NB4 (cell line): ENCODE measurements around the gene INHBB.

Source experiments
- MYC ChIP-seq: IDR thresholded peaks from 2 replicates; pipeline ENCODE4 v1.6.1; 2011; ENCODE audit warnings: low read depth, low read length
- POLR2A ChIP-seq: IDR thresholded peaks from 2 replicates; pipeline ENCODE4 v1.6.1; 2011; ENCODE audit warnings: mild to moderate bottlenecking; ENCODE audit not compliant: insufficient read length; ENCODE audit errors: extremely low read depth
- TF ChIP-seq, protein P1 (sequence below): IDR thresholded peaks from one replicate; pipeline ENCODE4 v1.5.1; 2012; ENCODE audit warnings: low read depth, low read length
- TF ChIP-seq, protein P2 (sequence below): IDR thresholded peaks from 2 replicates; pipeline ENCODE4 v1.6.1; 2011; ENCODE audit warnings: low read depth, low read length

DNA sequence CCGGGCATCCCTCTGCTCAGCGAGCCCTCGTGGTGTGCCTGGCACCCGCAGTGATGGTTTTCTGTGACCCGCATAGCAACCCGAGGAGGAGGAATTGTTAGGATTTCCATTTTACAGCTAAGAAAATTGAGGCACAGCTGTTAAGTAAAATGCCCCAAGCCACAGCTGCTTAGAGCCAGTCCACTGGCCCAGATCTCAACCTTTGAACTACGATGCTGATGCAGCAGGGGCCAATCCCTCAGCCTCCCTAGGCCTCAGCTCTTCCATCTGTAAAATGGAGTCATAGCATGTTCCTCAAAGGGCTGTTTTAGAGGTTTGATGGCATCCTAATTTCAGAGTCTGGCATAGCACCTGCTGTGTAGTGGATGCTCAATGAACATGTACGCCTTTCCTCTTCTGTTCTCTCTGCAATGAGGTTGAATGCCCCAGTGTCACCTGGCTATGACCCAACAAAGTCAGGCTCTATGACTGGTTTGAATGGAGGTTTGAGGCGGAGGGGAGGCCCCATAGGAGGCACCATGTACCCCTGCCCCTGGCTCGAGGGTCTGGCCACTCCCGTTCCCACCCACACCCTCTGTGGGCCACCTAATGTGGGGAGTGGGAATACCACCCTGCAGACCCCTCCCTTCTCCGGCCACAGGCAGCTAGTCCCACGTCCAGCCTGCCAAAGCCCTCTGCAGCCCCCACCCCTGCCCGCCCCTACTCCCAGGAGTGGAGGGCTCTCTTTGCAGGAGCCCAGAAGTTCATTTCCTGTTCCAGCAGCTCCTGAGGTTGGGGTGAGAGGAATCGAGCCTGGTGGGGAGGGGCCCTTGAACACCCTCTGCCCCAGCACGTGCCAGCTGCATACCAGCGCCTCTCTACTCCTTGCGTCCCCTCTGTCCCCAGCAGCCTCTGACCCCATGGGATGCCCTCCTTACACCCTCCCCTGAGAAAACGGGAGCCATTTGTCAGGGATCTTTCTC lies 31.0 kb downstream of the INHBB start:
- TF ChIP-seq, protein P1, sequence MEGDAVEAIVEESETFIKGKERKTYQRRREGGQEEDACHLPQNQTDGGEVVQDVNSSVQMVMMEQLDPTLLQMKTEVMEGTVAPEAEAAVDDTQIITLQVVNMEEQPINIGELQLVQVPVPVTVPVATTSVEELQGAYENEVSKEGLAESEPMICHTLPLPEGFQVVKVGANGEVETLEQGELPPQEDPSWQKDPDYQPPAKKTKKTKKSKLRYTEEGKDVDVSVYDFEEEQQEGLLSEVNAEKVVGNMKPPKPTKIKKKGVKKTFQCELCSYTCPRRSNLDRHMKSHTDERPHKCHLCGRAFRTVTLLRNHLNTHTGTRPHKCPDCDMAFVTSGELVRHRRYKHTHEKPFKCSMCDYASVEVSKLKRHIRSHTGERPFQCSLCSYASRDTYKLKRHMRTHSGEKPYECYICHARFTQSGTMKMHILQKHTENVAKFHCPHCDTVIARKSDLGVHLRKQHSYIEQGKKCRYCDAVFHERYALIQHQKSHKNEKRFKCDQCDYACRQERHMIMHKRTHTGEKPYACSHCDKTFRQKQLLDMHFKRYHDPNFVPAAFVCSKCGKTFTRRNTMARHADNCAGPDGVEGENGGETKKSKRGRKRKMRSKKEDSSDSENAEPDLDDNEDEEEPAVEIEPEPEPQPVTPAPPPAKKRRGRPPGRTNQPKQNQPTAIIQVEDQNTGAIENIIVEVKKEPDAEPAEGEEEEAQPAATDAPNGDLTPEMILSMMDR = no peak
- TF ChIP-seq POLR2A = no peak
- TF ChIP-seq, protein P2, sequence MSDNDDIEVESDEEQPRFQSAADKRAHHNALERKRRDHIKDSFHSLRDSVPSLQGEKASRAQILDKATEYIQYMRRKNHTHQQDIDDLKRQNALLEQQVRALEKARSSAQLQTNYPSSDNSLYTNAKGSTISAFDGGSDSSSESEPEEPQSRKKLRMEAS = no peak
- no peak for TF ChIP-seq MYC
